ENCODE data around the gene UFD1. TPM values are rescaled to one million over a fixed set of nuclear protein-coding genes. Genes with fewer than 3 reads are reported as not detected.

The UFD1 gene
- total RNA-seq, 4 donors from 2014 or later: 33.0 to 57.4 (median 45.6) TPM

- whole genome bisulfite sequencing, 2 donors: 74 to 79% methylated on average over 8 of the region's 8 CpGs
- Histone ChIP-seq H3K36me3 (no peaks in the 10 kb centered on the region), H3K27ac (peak overlapping the region in 2 of 4 donors; percentile 46 to 48), H3K27me3 (no peaks in the 10 kb centered on the region), H3K4me1 (peaks cover 5 to 13% (median 6%) of the 10 kb centered on the region in 3 donors), H3K9me3 (no peaks in the 10 kb centered on the region), H3K4me3 (no peak overlapping the region)
- TF ChIP-seq, protein P1, sequence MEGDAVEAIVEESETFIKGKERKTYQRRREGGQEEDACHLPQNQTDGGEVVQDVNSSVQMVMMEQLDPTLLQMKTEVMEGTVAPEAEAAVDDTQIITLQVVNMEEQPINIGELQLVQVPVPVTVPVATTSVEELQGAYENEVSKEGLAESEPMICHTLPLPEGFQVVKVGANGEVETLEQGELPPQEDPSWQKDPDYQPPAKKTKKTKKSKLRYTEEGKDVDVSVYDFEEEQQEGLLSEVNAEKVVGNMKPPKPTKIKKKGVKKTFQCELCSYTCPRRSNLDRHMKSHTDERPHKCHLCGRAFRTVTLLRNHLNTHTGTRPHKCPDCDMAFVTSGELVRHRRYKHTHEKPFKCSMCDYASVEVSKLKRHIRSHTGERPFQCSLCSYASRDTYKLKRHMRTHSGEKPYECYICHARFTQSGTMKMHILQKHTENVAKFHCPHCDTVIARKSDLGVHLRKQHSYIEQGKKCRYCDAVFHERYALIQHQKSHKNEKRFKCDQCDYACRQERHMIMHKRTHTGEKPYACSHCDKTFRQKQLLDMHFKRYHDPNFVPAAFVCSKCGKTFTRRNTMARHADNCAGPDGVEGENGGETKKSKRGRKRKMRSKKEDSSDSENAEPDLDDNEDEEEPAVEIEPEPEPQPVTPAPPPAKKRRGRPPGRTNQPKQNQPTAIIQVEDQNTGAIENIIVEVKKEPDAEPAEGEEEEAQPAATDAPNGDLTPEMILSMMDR (IDR thresholded peaks at IDR 0.05): no peak
- TF ChIP-seq POLR2A (IDR thresholded peaks at IDR 0.05): no peak
- intact Hi-C loops (cut with DNase I): no loop called here
- no peak for DNase-seq
Observed at GRCh38 chr22:19483481-19484244, 4.7 kb upstream of the UFD1 start.

- TF ChIP-seq, protein P1 (IDR thresholded peaks at IDR 0.05): no peak
- no peak for TF ChIP-seq POLR2A (IDR thresholded peaks at IDR 0.05)
- no peaks in the 10 kb centered on the region for H3K36me3 ChIP-seq
- intact Hi-C loops (cut with DNase I): no loop called here
- no peak for DNase-seq
- H3K9me3 ChIP-seq: no peaks in the 10 kb centered on the region
- no peak overlapping the region for H3K4me3 ChIP-seq
- H3K27me3 ChIP-seq: no peaks in the 10 kb centered on the region
- no peak overlapping the region for H3K27ac ChIP-seq
- peaks cover 14 to 25% (median 15%) of the 10 kb centered on the region in 3 donors for H3K4me1 ChIP-seq
- 90 to 94% methylated on average over 8 of the region's 9 CpGs for WGBS, 2 donors
Observed at GRCh38 chr22:19482297-19482696, 3.3 kb upstream of the UFD1 start.

- H3K27me3 ChIP-seq: no peaks in the 10 kb centered on the region
- intact Hi-C loops (cut with DNase I): no loop called here
- WGBS, 2 donors: 47 to 60% methylated on average over 10 of the region's 10 CpGs
- no peaks in the 10 kb centered on the region for H3K9me3 ChIP-seq
- no peaks in the 10 kb centered on the region for H3K36me3 ChIP-seq
- no peak overlapping the region for H3K4me3 ChIP-seq
- no peak for TF ChIP-seq POLR2A (IDR thresholded peaks at IDR 0.05)
- TF ChIP-seq, protein P1 (IDR thresholded peaks at IDR 0.05): no peak
- H3K4me1 ChIP-seq: peaks cover 18 to 40% (median 25%) of the 10 kb centered on the region in 3 donors
- DNase-seq: no peak
- no peak overlapping the region for H3K27ac ChIP-seq
Observed at GRCh38 chr22:19480789-19481188, 1.8 kb upstream of the UFD1 start.

DNA sequence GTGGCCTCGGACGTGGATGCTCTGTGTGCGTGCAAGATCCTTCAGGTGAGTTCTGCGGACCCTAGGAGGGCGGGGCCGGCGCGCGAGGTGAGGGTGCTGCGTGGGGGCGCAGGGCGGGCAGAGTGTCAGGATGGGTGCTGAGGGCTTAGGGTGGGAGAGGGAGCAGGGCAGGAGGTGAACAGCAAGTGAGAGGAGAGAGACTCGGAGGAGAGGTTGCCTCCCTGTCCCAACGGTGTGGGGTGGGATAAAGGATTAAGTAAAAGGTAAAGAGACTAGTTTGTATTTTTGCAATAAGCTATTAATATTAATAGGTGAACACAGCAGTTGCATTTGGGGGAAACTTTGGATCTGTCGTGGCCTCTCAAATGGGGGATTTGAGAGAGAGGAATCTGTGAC is 1.2 kb upstream of the UFD1 start:
- no peaks in the 10 kb centered on the region for H3K9me3 ChIP-seq
- H3K4me3 ChIP-seq: peak overlapping the region; percentile 67 to 95 (median 84)
- H3K4me1 ChIP-seq: peaks cover 18 to 46% (median 26%) of the 10 kb centered on the region in 3 donors
- DNase-seq: no peak
- TF ChIP-seq POLR2A (IDR thresholded peaks at IDR 0.05): no peak
- TF ChIP-seq, protein P1 (IDR thresholded peaks at IDR 0.05): no peak
- peaks cover 0 to 5% (median 0%) of the 10 kb centered on the region in 3 donors for H3K36me3 ChIP-seq
- peak overlapping the region in 2 of 4 donors; percentile 96 to 97 for H3K27ac ChIP-seq
- intact Hi-C loops (cut with DNase I): no loop called here
- H3K27me3 ChIP-seq: no peaks in the 10 kb centered on the region
- WGBS, 2 donors: 2% methylated on average over 4 to 5 of the region's 15 CpGs

DNA sequence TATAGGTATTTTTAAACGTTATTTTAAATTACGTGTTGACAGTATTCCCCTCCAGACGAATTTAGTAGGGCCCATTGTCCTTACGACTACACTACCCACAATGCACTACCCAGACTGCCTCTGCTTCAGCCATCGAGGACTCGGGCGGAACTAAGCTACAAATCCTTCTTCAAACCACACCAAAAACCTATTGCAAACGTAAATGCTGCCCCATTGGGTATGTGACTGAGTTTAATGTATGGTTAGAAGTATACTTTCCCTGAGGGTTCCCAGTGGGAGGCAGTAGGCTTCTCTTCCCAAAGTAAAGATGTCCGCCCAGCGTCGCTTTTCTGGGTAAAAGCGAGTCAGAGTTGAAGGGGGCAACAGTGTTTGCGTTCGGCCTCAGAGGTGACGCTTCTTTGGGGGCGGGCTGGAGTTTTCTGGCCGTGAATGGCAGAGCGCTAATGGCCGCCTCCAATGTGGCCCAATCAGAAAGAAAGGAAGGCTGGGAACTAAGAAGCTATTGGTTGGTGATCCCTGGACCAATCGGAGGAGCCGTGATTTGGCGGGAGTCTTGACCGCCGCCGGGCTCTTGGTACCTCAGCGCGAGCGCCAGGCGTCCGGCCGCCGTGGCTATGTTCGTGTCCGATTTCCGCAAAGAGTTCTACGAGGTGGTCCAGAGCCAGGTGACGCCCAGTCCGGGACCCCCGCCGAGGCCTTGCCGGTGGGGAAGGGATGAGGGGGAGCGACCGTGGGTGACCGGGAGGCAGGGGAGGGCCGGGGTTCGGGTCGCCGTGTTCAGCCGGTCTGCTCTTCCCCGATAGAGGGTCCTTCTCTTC is 571 bp upstream of the UFD1 start, which contains the start of gene CDC45:
Gene CDC45, plus strand, starts transcription at position 566 of the 818 bp plus-strand sequence. Its CDS starts 49 bp downstream, at position 615.
- TF ChIP-seq, protein P1 (IDR thresholded peaks at IDR 0.05): no peak
- no peak for TF ChIP-seq POLR2A (IDR thresholded peaks at IDR 0.05)
- peak within 1 kb of the TSS; percentile 67 to 95 (median 84) for H3K4me3 ChIP-seq
- intact Hi-C loops (cut with DNase I): no loop called here
- H3K27ac ChIP-seq: peak within 1 kb of the TSS; percentile 95 to 99 (median 96)
- peaks cover 18 to 52% (median 26%) of the 10 kb centered on the region in 3 donors for H3K4me1 ChIP-seq
- peaks cover 0 to 11% (median 4%) of the 10 kb centered on the region in 3 donors for H3K36me3 ChIP-seq
- 0 to 1% methylated on average over 16 to 20 of the region's 50 CpGs for WGBS, 2 donors
- H3K9me3 ChIP-seq: no peaks in the 10 kb centered on the region
- peak; percentile 74 for DNase-seq
- no peaks in the 10 kb centered on the region for H3K27me3 ChIP-seq

Measured in esophagus squamous epithelium (tissue), 5 donors.